HG02938 (cell line): ENCODE results near the gene HIVEP3.

Experiments used
- ATAC-seq: cut with Tn5 transposase; IDR thresholded peaks from one replicate; pipeline ENCODE4 v1.9.1; 2021; ENCODE audit warnings: mild to moderate bottlenecking, moderate library complexity; ENCODE audit not compliant: unreplicated experiment

HIVEP3 gene

DNA sequence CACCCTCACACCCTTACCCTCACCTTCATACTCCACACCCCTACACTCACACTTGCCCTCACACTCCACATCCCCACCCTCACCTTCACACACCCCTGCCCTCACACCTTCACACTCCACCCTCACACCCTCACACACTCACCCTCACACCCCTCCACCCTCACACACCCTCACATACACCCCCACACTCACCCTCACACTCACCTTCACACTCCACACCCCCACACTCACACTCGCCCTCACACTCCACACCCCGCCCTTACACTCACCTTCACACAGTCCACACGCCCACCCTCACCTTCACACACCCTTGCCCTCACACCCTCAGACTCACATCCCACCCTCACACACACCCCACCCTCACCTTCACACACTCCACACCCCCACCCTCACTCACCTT lies 390.6 kb downstream of the HIVEP3 start:
- no peak for ATAC-seq

DNA sequence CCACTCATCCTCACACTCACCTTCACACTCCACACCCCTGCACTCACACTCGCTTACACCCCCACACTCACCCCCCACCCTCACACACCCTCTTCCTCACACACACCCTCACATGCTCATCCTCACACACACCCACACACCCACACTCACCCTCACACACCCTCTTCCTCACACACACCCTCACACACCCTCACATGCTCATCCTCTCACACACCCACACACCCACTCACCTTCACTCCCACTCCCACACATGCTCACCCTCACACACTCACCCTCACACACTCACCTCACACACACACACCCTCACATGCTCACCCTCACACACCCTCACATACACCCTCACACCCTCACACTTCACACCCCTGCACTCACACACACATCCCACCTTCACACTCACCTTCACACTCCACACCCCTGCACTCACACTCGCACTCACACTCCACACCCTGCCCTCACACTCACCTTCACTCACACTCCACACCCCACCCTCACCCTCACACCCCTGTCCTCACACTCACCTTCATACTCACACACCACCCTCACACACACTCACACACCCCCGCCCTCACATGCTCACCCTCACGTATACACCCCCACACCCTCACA lies 391.7 kb downstream of the HIVEP3 start:
- ATAC-seq: no peak

DNA sequence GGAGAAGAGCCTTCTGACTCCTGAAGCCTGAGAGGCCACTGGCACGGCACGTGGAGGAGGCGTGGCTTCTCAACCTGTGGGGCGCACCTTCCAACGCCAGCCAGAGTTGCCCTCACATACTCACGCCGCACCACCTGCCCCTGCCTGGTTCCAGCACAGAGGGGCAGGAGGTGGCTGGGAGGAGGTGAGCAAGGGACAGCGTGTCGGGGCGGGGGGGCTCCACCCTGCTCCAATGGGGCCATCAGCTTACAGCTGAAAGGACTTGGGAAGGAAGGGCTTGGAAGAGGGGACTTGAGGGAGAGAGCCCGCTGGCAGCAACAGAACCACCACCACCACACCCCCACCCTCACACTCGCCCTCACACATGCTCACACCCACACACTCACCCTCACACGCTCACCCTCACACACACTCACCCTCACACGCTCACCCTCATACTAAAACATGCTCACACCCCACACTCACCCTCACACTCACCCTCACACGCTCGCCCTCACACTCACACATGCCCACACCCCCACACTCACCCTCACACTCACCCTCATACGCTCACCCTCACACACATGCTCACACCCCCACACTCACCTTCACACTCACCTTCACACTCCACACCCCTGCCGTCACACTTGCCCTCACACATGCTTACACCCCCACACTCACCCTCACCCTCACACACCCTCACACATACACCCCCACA lies 392.7 kb downstream of the HIVEP3 start:
- ATAC-seq: no peak

DNA sequence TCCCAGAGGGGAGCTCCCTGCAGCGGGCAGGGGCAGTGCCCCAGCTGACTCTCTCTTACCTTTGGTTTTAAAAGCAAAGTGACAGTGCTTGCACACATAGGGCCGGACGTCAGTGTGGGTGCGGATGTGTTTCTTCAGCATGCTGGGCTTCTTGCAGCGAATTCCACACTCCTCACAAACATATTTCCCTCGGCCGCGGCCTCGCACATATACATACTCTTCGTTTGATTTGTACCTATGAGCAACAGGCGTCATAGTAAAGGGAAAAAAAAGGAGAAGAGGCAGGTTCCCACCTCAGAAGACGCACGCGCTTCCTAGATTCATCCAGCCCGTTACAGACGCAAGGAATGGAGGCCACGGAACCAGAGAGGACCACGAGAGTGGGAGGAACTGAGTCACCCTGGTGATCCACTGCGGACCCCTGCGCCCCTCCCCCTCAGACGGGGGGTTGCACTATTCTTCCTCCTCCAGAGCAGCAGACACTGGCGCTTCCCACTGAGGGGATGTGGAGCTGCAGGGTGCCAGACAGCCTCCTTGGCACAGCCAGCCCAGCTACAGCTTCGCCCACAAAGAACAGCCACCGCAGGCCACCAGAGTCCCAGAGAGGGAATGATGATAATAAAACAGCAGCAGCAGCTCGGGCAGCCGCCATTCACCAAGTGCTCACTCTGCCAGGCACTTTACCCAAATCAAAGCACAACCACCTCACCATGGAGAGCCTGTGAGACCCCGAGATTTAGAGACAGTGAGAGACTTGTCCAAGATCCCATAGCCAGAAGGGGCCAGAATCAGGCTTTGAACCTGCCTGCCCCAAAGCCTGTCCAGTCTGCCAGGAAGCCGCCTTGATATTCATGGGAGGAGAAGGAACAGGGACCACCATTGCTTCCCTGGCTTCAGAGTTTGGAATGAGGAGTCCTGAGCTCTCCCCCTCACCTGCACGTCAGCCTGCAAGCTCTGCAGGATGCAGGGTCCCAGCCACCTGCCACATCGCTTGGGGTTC lies 393.7 kb downstream of the HIVEP3 start:
- no peak for ATAC-seq

DNA sequence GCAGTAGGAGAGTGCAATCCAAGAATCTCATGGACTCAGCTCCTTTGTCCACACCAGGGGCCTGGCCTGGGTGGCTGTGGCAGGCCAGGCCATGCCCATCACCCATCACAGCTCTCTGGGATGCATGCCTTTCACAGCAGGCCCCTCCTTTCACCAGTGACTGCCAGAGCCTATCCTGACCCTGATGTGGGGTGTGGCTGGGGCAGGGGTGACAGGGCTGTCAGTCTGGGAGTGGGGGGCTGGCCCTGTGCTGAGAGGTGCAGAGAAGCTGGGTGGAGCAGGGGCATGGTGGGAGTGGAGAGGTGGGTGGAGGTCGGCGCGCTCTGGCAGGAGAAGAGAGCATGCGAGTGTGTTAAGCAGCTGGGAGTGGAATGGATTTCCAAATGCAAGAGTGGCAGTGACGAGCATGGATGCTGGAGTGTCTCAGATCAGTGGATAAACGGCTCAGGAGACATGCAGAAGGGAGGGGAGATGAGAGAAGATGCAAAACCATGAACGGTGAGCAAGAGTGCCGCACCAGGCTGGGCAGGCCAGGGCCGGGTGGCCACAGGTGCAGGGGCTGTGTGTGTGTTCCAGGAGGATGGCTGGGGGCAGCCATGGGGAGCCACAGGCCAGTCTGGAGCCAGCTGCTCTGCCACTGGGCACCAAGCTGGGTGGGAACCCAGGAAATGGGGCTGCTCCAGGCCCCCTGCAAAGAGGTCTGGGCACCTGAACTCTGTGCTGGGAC lies 394.6 kb downstream of the HIVEP3 start:
- no peak for ATAC-seq

DNA sequence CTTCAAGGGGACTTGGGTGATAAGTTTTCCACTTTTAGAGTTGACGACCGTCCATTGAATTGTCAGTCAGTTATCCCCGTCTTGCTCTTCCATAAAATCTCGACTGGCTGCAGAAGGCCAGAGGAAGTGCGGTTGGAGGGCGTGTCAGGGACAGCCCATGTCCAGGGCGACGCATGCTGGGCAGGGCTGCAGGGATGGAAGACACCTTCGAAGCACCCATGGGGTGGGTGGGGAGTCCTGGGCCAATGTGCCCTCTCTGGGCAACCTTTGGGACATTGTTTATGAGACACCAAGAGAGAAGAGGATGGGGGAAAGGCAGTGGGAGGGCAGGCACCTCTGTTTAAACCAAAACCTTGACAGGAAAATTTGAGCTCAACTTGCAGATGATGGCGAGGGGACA lies 395.7 kb downstream of the HIVEP3 start:
- ATAC-seq: no peak

DNA sequence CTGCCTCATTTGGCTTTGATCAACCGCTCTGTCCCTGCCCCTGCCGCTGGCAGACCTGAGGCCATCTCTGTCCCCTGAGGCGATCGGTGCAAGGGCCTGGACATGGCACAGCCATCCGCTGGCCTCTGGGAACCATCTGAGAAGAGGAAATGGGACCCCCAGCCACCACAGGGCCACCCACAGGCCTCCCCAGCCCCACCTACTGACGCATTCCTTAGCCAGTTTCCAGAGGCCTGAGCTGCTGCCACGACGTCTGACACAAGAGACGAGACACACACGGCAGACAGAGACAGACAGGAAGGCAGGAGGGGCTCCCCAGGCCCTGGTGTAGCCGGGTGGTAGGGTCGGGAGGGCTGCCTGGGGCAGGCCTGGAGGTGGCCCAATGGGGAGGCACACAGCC lies 397.0 kb downstream of the HIVEP3 start:
- ATAC-seq: no peak

DNA sequence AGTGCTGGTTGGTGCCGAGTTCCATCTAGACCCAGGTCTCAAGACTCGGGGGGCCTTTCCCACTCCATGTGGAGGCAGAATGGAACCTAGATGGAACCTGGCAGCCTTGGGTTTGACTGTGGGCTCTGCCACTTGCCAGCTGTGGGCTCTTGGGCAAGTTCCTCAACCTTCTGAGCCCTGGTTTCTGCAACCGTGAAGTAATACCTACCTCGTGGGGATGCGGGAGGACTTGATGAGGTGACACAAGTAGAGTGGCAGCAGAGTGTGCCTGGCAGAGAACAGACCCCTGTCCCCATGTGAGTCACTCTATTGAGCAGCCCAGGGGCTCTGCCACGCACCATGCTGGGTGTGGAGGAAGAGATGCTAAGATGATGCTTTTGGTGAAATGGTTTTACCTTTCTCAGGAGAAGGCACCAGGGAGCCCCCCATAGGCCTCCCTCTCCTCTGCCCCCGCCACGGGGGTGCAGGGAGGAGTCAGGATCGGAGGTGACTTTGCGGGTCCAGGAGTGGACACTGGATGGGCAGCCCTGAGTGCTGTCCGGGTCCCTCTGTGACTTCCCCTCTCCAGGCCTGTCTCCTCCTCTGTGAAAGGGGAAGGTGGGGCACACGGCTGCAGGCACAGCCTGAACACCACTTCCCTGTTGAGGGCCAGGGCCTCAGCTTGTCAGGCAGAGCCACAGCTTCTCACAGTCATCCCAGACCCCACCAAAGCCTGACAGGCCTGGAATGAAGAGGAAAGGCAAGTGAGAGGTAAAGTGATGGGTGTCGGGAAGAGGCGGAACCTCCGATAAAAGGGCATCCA lies 397.6 kb downstream of the HIVEP3 start:
- ATAC-seq: no peak

DNA sequence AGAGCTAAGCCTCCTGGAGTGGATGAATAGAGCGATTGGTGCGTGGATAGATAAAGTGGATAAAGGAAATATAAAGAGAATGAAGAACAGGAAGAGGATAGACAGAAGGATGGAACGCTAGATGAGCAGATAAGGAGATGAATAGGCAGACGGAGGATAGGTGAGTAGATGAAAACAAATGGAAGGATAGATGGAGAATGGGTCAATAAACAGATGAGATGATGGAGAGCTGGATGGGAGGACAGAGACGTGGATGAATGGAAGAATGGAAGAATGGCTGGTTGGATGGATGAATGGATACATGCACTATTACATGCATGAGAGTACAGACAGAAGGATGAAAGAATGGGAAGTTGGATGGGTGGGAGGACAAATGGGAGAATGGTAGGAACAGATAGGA lies 399.1 kb downstream of the HIVEP3 start:
- ATAC-seq: no peak

DNA sequence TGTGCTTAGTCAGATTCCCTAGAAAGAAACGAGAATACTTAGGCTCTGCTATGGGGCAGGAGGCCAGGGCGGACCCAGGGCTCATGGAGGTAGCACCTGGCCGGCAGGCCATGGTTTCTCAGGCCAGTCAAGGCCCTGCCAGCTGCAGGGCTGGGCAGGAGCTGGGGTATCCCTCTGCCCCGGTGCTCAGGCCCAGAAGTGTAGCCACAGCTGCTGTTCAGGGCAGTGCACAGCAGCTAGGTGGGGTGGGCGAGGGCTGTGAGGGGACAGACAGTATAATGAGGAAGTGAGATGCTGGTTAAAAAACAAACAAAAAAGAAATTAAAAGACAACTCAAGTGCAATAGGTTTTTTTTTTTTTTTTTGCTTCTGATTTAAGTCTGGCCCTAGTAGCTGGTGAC lies 400.3 kb downstream of the HIVEP3 start:
- no peak for ATAC-seq

DNA sequence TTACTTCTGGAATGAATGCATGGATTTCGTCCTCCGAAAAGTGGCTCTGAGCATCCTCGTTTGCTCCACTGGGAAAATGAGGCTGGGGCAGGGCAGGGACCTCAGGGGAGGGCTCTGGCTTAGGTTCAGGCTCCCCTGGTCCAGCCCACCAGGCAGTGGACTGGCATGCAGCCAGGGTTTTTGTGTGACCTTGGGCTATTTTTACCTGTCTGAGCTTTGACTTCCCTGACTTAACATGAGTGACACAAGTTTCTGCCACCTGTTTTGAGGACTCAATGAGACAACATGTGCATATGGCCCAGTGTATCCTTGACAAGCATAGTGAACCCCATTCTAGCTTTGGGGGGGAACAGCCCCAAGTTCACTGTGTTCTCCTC lies 401.7 kb downstream of the HIVEP3 start:
- ATAC-seq: no peak

DNA sequence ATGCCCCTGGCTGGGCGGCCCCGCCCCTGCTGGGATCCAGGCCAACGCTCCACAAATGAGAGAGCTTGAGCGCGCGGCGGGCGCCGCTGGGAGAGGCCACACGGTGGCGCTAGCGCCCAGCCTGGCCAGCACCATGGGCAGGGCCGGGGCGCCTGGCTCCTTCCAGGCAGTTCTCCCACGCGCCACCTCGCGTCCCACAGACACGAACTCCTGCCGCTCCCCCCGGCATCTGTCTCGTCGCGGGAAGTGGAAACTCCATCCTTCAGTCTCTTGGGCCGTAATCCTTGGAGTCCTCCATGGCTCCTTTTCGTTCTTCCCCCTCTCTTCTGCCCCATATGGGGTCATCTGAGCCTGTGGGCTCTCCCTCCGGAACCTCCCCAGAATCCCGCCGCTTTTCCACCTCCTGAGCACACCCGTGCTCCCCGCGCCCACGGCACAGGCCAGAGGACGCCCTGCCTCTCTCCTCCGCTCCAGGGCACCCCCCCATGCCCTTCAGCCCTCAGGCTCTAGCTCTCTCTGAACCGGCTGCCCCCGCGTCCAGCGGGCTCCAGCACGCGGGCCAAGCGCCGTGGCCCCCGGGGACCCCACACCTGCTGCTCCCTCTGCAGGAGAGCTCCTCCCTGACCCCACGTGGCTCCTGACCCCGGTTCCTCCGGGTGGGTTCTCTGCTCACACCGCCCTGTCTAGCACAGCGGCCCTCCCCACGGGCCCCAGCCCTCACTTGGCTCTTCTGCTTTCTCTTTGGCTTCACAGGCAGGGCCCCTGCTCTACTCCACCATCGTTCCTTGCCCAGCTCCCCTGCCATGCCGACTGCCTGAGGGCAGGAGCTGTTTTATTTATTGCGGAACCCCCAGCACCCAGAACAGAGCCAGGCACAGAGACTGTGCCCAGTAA lies 402.3 kb downstream of the HIVEP3 start:
- peak; percentile 70 for ATAC-seq

DNA sequence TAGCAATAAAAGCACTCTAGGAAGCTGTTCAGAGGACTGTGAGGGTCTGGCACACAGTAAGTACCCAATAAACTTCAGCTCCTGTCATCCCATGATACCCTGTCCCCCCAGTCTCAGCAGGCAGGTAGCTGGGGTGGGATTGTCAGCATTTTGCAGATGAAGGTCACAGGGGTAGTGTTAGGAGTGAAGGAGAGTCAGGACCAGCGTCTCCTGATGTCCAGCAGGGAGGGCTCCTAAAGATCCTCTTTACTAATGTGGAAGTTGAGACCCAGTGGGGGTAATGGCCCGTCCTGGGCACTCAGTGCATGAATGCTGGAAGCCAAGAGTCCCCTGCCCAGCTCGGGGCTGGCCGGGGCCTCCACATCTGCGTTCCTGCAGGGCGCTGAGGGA lies 402.9 kb downstream of the HIVEP3 start:
- ATAC-seq: no peak

DNA sequence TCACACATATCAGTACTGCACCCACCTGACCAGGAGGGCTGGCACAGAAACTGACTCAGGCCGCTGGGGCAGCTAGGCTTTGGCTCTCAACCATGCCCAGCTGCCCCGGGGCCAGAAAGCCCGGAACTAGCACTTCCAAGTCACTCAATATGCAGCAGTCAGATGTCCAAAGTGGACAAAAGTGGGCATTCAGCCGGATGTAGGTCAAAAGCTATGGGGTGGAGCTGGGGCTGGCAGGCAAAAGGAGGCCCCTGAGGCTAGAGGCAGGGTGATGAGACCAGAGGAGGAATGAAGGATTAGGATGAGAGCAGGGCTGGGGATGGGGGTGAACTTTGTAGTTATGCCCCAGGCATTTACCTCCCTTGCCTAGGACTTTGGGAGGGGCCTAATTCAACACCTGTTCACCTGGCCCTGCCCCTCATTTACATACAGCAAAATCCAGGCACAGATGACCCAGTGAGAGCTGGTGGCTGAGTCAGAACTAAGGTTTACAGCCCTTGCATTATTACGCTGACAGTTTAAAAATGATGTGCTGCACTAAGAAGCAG lies 403.5 kb downstream of the HIVEP3 start:
- ATAC-seq: no peak

DNA sequence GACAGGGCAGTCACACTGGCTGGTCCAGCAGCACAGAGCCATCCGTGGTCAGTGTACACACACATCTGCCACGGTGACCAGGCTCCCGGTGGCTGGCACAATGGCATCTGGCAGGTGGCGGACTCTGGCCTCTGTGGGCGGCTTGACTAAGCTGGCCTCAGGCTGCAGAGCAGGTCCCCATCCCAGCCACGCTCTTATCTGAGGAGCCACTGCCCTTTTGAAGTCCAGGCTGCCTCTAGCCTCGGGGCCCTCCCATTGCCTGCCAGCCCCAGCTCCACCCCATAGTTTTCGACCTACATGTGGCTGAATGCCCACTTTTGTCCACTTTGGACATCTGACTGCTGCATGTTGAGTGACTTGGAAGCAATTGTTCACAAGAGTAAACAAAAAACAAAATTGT lies 404.3 kb downstream of the HIVEP3 start:
- ATAC-seq: no peak

DNA sequence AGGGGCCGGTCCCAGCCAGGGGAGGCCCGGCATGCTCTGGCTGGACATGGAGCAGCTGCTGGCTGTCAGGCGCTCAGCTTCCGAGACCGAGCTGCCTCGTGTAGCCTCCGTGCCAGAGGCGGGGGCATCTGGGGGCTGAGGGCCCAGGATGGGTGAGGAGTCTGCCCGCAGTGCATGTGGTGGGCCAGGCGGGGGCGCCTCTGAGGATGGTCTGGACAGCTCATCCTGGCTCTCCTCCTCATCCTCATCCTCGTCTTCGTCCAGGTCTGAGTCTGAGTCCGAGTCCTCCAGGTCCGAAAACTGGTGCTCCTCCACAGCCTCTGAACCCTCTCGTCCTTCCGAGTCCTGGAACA lies 405.4 kb downstream of the HIVEP3 start:
- ATAC-seq: no peak

DNA sequence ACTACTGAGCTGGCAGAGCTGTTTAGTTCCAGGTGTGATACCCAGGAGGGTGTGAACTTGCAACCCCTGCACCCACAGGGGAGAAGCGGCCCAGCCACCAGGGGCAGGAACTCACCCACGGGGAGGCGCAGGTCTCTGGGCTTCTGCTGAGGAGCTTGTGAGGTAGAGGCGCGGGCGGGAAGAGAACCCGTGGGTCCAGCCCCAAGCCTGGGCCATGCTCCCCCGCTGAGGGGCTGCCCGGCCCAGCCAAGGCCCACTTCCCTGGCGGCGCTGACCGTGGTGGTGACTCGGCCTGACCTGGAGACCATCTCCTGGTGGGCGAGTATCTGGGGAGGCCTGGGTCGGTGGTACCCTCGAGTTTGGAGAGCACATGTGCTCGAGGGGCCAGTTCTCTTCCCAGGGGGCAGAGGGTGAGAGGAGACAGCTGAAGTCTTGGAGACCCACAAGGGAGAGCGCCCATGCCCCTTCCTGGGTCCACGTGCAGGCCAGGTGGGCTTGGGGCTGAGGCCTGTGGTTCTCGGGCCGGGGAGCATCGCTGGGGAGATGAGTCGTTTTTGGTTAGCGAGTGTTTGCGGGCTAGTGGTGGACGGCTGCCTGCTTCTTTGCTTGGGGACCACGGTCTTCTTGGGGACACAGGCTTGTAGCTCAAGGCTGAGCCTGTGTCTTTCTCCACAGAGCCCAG lies 405.9 kb downstream of the HIVEP3 start:
- ATAC-seq: no peak

DNA sequence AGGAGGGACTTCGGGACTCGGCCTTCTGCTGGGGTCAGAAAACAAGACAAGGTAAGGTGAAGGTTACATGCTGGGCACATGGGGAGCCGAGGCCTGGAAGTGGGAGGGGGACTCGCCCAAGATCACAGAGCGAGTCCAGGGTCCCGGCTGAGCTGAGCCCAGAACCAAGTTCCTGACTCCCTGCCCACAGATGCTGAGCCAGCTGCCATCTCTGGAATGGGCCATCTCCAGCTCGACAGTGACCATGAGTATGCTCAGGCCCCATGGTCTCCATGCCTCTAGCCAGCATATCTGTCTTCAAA lies 407.5 kb downstream of the HIVEP3 start:
- no peak for ATAC-seq
